ENCODE results near the gene EYS.

EYS gene

GRCh38 chr6:65707126-65707826 is at the start of gene EYS:
EYS (minus strand) TSS chr6:65707226; CDS start chr6:65495410, 211,816 bp downstream.
- no peak for DNase-seq (ENCODE audit: low read depth in 3 of 3)

GRCh38 chr6:65746302-65746701 is 39.3 kb upstream of the EYS start:
- no peak for DNase-seq (ENCODE audit: low read depth in 3 of 3)

- DNase-seq (ENCODE audit: low read depth in 3 of 3) = no peak
These were observed 38.6 kb upstream of the EYS start for GRCh38 chr6:65745614-65746013.

GRCh38 chr6:65728879-65729479 is 22.0 kb upstream of the EYS start:
- no peak for DNase-seq (ENCODE audit: low read depth in 3 of 3)

GRCh38 chr6:65719101-65719500 is 12.1 kb upstream of the EYS start:
- no peak for DNase-seq (ENCODE audit: low read depth in 3 of 3)

GRCh38 chr6:65711531-65711930 is 4.5 kb upstream of the EYS start:
- no peak for DNase-seq (ENCODE audit: low read depth in 3 of 3)

GRCh38 chr6:65709099-65709830 is 2.2 kb upstream of the EYS start:
- DNase-seq (ENCODE audit: low read depth in 3 of 3) = no peak

- no peak for DNase-seq (ENCODE audit: low read depth in 3 of 3)
These were observed 1.1 kb upstream of the EYS start for GRCh38 chr6:65708162-65708561.

- no peak for DNase-seq (ENCODE audit: low read depth in 3 of 3)
These were observed 590 bp downstream of the EYS start for GRCh38 chr6:65706436-65706835.

- no peak for DNase-seq (ENCODE audit: low read depth in 3 of 3)
These were observed 5.7 kb downstream of the EYS start for GRCh38 chr6:65701325-65701724.

- DNase-seq (ENCODE audit: low read depth in 3 of 3) = no peak
These were observed 6.5 kb downstream of the EYS start for GRCh38 chr6:65700561-65700960.

- no peak for DNase-seq (ENCODE audit: low read depth in 3 of 3)
These were observed 14.9 kb downstream of the EYS start for GRCh38 chr6:65692109-65692508.

- DNase-seq (ENCODE audit: low read depth in 3 of 3) = no peak
These were observed 26.8 kb downstream of the EYS start for GRCh38 chr6:65680232-65680631.

GRCh38 chr6:65671922-65672321 is 35.1 kb downstream of the EYS start:
- no peak for DNase-seq (ENCODE audit: low read depth in 3 of 3)

GRCh38 chr6:65667916-65668656 is 38.9 kb downstream of the EYS start:
- no peak for DNase-seq (ENCODE audit: low read depth in 3 of 3)

- DNase-seq (ENCODE audit: low read depth in 3 of 3) = no peak
These were observed 56.9 kb downstream of the EYS start for GRCh38 chr6:65650086-65650485.

- no peak for DNase-seq (ENCODE audit: low read depth in 3 of 3)
These were observed 57.6 kb downstream of the EYS start for GRCh38 chr6:65649392-65649791.

- DNase-seq (ENCODE audit: low read depth in 3 of 3) = no peak
These were observed 60.5 kb downstream of the EYS start for GRCh38 chr6:65646544-65646943.

GRCh38 chr6:65642776-65643175 is 64.2 kb downstream of the EYS start:
- no peak for DNase-seq (ENCODE audit: low read depth in 3 of 3)

- DNase-seq (ENCODE audit: low read depth in 3 of 3) = no peak
These were observed 68.8 kb downstream of the EYS start for GRCh38 chr6:65638047-65638831.

GRCh38 chr6:65637289-65638046 is 69.6 kb downstream of the EYS start:
- no peak for DNase-seq (ENCODE audit: low read depth in 3 of 3)

Measured in stimulated activated CD4-positive, alpha-beta T cell treated with anti-CD3 and anti-CD28 coated beads, TNF-alpha, amount 100 ng/mL, for 4 hours (primary cell).